ENCODE results near the gene MAN1B1.

DNA sequence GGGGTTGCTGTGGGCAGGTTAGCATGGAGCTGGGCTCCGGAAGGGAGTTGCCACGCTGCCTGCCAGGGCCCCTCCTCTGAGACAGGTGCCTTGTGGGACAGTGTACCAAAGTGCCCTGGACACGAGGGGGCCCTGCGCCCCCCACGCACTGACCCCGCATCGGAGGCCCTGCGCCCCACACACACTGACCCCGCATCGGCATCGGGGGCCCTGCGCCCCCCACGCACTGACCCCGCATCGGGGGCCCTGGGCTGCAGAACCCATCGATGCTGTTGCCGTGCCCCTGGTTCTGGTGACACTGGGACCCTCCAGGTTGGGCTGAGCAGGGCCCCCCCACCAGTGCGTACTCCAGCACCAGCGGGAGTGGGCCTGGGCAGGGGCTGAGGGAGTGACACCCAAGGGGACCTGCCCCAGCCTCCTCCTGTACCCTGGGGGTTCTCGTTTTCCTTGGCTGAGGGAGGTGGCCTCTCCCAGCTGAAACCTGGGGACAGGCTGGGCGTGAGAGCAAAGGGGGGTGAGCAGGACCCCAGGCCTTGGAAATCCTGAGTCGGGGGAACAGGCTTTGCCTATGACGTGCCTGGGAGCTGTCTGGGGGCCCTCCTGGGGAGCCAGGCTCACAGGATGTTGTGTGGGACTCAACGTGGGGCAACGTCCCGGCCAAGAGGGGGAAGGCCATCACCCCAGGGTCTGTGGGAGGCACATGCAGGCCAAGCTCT is 23.3 kb upstream of the MAN1B1 start:
- TF ChIP-seq, protein P1, sequence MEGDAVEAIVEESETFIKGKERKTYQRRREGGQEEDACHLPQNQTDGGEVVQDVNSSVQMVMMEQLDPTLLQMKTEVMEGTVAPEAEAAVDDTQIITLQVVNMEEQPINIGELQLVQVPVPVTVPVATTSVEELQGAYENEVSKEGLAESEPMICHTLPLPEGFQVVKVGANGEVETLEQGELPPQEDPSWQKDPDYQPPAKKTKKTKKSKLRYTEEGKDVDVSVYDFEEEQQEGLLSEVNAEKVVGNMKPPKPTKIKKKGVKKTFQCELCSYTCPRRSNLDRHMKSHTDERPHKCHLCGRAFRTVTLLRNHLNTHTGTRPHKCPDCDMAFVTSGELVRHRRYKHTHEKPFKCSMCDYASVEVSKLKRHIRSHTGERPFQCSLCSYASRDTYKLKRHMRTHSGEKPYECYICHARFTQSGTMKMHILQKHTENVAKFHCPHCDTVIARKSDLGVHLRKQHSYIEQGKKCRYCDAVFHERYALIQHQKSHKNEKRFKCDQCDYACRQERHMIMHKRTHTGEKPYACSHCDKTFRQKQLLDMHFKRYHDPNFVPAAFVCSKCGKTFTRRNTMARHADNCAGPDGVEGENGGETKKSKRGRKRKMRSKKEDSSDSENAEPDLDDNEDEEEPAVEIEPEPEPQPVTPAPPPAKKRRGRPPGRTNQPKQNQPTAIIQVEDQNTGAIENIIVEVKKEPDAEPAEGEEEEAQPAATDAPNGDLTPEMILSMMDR (IDR thresholded peaks at IDR 0.05): no peak
- TF ChIP-seq EP300 (IDR thresholded peaks at IDR 0.05): no peak
- TF ChIP-seq POLR2A (IDR thresholded peaks at IDR 0.05): no peak
